Fibroblast of skin of right biceps (primary cell): Measurements from ENCODE around the gene ARHGEF7.
"Not testable (repeated sequence)": the region's sequence is repeated elsewhere in the genome, so short reads cannot be mapped to it uniquely, and the experiment has no call there.

Experiments
- DNase-seq: peaks from one replicate; pipeline ENCODE4 v3.0.0-alpha.2; 2013

Gene ARHGEF7

DNA sequence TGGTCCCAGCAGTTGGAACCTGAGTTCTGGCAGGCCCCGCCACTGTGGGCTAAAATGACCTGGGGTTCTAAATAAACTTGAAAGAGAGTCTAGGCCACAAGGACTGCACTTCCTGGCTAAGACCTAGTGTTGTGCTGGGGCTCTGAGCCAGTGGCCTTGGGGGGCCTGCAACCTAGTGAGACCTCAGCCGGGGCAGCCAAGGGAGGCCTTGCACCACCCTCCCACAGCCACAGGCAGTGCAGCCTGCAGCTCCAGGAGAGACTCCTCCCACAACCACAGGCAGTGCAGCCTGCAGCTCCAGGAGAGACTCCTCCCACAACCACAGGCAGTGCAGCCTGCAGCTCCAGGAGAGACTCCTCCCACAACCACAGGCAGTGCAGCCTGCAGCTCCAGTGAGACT is 142.8 kb downstream of the ARHGEF7 start:
- DNase-seq: not testable (repeated sequence)

DNA sequence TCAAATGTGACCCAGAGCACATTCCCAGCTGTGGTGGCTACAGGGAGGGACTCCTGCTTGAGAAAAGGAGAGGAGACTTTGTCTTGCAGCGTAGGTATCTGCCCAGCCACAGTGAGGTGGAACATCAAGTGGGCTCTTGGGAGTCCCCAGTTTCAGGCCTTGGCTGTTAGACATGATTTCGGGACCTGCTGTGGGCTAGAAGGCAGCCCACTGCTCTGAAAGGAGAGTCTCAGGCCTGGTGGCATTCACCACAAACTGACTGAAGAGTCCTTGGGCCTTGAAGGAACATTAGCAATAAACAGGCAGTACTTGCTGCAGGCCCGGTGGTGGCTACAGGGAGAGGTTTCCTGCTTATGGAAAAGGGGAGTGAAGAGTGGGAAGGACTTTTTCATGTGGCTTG is 143.5 kb downstream of the ARHGEF7 start:
- no peak for DNase-seq

DNA sequence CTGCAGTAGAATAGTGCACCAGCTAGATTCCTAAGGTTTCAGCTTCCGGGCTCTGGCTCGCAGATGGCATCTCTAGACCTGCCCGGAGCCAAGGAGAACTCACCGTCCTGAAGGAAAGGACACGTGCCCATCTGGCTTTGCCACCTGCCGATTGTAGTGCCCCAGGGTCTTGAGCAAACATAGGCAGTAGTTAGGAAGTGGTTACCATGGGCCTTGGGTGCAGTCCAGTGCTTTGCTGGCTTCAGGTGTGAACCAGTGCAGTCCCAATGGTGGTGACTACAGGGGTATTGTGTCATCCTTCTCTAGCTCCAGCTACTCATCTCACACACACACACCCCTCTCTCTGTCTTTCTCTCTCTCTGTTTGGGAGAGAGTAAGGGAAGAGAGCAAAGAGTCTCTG is 143.9 kb downstream of the ARHGEF7 start:
- no peak for DNase-seq

DNA sequence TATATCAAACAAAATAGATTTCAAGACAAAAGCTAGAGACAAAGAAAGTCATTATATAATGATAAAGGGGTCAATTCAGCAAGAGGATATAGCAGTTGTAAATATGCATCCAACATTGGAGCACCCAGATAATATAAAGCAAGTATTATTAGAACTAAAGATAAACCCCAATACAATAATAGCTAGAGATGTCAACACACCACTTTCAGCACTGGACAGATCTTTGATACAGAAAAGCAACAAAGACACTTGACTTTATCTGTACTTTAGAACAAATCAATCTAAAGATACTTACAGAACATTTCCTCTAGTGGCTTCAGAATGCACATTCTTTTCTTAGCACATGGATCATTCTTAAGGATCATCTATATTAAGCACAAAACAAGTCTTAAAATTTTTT is 146.2 kb downstream of the ARHGEF7 start:
- no peak for DNase-seq

DNA sequence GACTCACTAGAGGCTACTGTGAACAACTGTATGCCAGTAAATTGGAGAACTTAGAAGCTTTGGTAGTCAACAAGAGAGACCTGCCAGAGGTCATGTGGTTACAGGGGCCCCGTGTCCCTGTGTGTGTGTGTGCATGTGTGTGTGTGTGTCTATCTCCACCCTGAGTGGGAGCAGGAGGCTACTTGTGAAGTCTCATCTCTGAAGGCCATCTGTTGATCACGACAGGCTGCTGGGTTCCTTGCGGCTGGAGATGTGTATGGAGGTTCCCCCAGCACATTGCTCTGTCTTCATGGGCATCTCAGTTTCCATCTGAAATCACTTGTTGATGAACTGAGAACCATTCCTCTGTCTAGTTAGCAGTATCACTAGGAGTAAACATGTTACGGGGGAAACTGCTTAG is 147.2 kb downstream of the ARHGEF7 start:
- DNase-seq: no peak

DNA sequence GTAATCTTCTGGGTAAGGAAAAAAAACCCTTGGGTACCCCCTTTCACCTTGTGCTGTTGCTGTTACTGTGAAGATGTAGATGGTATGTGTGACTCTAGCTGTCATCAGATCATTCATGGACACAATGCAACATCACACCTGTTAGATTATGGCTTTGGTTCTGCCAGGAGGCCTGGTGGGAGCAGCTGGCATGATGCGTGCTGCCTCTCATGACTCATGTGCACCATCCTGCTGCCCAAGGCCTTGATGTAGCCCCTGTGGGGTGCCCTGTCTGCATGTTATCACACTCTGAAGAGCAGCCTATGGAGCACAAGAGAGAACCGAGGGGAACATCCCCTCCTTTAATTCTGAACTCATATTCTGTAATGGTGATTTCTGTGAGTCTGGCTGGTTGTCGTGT is 147.6 kb downstream of the ARHGEF7 start:
- no peak for DNase-seq

DNA sequence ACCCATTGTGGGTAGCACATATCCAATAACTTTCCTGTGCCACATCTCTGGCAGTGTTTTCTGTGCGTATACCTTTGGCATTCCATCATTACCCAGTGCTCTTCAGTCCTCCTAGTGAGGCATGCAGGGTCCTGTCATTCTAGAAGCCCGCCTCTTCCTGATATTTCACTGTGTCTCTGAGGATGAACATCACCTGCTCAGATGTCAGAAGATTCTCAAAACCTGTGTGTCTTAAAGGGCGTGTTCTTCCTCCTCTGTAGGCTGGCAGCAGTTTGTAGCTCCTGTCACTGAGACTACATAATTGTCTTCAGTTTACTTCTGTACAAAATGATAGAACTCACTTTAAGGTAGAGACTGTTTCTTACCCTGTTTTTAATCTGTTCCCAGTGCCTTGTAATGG is 148.5 kb downstream of the ARHGEF7 start:
- no peak for DNase-seq

DNA sequence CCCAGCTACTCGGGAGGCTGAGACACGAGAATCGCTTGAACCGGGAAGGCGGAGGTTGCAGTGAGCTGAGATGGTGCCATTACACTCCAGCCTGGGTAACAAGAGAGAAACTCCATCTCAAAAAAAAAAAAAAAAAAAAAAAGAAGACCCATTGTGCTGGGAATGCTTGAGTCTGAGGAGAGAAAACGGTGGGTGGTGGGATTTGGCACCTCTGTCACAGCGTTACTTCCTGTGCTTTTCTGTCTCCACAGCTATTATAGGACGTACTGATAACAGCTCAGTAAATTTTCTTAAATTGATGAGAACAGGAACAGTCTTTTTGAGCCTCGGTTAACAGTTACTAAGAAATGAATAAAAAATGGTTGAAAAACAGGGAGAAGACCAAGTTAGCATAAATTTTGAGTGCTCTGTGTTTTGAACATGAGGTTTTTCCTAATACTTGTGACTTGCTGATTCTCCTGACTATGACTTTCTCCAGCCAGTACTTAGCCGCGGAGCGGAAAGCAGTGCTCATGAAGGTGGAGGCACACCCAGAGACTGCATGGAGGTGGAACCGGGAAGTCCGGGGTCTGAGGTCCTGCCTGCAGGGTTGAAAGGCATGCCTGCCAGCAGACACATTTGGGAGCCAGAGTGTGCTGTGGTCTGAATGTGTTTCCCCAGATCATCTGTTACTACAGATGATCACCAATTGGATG is 150.0 kb downstream of the ARHGEF7 start:
- DNase-seq: no peak

DNA sequence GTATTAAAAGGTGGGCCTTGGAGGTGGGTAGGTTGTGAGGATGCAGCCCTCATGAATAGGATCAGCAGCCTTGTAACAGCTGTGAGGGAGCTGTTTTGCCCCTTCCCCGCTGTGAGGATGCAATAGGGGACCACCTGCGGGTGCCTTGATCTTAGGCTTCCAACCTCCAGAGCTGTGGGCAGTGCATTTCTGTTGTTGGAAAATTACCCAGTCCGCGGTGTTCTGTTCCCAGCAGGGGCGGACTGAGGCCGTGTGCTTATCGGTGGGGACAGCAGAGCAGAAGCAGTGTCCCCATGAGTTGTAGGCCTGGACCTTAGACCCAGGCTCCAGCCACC is 150.6 kb downstream of the ARHGEF7 start:
- DNase-seq: no peak

DNA sequence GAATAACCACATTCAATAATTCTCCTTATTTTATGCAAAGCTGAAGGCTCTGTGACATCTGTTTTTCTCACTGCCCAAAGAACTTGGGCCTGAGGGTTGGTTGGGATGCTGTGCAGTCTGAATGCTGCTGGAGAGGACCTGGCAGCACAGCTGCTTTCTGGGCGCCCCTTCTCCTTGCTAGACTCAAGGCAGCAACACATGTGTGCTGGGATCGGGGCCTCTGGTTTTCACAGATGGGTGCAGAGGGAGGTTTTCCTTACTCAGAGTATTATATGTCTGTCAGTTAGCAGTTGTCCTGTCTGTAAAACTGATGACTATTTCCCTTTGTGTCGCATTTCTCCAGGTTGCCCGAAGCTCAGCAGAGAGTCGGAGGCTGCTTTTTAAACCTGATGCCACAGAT is 152.1 kb downstream of the ARHGEF7 start:
- no peak for DNase-seq

DNA sequence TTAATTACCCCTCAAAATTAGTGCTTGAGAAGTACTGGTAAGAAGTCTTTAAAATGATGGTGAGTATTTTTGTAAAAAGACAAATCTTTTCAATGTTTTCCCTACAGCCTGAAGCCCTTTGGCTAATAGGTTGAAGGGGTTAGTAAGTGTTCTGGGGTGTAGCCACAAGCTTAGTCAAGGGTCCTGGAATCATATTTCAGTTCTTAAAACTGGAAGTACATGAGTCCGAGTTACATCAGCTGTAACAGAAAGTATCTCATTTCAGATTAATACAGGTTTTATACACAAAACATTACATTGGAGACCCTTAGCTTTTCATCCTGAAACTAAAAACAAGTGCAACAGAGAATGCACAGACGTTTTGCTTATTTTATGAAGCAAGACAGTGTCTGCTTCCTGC is 152.7 kb downstream of the ARHGEF7 start:
- DNase-seq: peak; percentile 8

DNA sequence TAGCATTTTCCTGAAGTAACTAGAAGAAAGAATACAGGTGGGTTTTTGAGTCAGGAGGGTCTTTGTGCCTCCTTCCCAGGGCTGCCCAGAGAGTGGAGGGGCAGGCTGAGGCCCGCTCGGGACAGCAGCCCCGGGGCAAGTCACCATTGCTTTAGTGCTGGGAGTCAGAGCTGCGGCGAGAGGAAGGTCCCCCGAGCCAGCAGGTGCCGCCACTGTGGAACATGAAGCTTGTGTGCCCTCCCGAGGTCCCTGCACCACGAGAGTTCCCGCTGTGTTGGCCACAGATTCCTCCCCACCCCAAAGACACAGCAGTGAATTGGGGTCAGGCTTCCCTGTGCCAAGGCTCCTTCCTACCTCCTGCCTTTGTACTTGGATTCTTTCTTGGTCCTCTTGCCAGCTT is 154.4 kb downstream of the ARHGEF7 start:
- DNase-seq: no peak

DNA sequence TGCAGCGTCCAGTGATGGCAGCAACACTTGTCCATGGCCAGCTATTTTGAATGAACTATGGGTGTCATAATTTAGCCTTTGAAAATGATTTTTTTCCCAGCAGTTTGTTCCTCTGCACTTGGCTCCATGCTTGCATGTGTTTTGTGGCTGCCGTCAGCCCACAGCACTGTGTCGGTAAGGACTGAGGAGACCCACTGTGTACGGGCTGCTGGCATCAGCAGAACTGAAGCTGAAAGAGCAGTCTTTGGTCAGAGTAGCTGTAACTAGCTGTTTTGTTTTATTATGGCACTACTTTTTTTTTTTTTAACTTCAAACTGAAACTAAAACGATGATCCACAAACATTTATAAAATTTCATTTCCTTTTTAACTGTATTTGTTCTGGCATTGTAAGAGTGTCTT is 155.0 kb downstream of the ARHGEF7 start:
- no peak for DNase-seq

DNA sequence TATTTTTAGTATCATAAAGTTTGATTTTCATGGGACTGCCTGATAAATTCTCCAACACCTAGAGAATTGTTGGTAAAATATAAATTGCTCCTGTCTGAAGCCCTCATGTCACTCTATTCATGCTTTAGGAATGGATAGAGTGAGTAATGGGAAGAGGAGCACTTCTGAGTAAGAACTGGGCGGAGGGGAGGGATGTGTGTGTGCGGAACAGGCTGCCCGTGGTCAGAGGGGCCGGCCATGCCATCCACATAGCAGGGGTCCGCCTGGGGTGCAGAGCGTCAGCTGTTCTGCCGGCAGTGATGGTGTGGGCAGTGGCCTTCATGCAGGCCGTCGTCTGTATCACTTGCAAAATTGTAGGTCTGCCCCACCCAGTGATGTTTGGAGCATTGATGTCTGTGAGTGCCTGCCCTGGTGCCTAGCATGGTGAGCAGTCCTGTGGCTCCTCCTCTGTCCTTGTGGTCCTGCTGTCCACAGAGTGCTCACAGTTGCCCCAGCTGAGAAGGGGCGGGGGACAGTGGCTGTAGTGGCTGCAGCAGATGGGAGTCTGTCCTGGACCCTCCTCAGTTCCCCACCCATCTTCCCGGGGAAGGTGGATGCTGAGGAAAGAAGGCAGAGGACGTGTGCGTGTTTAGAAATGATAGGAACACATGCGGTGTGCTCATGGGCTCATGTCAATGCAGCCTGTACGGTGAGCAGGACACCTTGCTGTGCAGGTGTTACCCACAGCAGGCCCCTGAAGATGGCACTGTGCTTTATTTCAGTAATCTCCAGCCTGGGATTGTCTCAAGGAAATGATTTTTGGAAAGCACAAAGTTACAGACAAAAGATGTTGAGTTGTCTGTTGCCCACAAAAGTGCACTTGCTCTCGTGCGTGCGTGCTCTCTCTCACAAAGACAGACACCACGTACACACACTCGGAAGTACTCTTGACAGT is 155.9 kb downstream of the ARHGEF7 start:
- DNase-seq: peak; percentile 36

DNA sequence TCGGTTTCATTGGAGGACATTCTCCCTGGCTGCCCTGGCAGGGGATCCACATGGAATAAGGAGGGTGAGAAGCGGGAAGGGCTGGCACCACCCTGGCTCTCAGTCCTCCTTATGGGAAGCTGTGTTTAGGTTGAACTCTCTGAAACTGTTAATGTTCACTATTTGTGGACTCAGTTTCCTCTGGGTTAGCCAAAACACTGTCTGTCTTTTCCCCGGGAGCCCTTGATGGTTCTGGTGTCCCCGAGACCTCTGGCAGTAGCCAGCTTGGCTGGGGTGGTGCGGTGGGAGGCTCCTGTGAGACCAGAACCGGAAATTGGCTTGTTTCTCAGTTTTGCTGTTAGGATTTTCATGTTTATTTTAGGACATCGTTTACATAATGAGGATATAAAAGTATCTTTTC is 157.0 kb downstream of the ARHGEF7 start:
- DNase-seq: no peak

DNA sequence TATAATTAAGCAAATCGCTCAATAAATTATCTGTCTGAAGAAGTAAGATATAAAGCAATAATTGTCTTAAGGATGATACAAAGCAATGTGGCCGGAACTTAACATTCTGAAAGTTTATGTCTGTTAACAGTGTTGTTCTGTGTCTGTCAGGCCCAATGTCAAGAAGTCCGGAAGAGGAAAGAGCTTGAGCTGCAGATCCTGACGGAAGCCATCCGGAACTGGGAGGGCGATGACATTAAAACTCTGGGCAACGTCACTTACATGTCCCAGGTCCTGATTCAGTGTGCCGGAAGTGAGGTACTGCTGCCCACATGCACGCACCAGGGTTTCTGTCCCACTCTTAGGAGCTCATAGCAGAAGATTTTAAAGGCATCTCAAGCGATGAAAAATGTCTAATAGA is 160.3 kb downstream of the ARHGEF7 start:
- no peak for DNase-seq

DNA sequence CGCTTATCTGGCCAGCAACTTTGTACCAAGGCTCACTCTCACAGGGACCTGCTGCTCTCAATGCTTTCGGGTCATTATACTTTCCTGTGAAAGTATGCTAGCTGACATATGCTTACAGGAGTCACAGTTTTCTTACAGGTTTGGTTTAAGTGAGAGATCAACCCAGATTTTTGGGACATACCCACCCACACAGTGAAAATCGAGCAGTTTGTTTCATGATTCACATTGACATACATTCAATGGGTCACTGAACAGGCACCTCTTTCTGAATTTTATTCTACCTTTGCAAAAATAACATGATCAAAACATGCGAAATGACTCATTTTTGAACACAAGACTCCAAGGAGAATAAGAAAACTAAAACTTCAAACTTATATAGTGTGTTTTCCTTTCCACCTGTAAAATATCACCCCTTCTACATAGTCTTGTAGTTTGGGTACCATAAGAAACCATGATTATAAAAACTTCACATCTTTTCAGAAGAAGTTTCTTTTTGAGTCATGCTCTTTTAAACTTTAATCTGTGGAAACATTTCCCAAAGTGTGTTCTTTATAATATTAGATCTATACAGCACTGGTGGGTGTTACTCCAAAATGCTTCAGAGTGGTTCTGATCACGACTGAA is 161.0 kb downstream of the ARHGEF7 start:
- DNase-seq: no peak

DNA sequence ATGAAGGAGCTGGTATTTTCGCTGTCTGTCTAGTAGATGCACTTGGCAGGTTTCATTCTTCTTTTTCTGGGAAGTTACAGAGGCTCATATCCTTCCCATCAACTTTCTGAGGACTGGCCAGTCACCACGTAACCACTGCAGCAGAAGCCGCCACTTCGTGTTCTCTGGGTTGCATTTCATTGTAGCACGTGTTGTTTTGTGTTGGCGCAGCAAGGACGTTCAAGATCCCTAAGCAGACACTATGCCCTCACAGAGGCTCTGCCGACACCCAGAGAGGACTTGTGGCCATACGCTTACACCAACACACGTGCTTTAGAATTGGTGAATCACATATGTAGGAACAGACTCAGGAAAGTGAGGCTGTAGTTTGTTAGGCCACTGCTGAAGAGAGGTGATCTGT is 163.1 kb downstream of the ARHGEF7 start:
- DNase-seq: no peak

DNA sequence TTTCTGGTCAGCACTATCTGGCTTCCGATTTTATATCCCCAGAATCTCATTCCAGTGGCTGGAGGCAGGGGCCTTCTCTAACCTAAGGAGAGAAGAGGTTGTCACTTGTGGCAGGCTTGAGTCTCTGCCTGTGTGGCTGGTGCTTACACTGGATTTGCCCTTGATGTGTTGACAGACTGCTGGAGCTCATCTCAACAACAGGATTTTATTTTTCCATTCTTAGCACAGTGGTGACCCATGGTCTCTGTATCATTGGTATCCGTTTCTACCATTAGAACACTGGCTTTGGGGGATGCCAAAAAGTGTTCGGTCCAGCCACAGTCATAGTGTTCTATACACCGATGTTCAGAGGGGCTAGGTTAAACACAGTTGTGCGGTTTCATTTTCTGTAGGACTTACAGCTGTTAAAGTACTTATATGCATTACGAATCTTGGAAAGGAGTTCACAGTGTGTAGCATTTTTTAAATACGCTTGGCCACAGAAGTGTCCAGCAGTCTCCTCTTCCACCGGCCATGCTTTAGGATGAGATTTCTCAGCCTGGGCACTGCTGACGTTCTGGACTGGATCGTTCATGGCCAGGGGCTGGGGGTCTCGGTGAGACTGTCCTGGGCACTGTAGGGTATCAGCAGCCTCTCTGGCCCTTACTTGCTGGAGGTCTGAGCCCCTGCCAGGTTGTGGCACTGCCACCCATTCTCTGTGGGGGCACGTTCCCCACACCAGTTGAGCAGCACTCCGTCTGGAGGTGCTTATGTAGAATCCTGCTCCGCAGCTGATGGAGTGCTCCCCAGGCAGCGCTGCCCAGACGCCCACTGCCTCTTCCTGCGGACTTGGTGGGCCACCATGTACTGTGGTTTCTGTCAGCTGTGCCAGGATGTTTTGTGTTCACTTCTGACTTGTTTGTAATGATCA is 163.9 kb downstream of the ARHGEF7 start:
- no peak for DNase-seq

DNA sequence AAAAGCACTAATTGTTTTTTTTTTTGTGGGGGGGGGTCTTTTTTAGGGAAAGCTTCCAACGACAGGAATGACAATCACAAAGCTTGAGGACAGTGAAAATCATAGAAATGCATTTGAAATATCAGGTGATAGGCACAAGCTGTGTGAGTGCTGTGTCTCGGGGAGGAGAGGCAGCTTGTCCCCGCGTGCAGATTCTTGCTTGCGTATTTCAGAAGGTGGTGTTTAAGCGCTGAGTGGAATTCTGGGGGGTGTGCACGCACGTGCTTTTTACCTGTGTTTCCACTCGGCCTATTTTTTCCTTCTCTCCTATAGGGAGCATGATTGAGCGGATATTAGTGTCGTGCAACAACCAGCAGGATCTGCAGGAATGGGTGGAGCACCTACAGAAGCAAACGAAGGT is 165.1 kb downstream of the ARHGEF7 start:
- no peak for DNase-seq

DNA sequence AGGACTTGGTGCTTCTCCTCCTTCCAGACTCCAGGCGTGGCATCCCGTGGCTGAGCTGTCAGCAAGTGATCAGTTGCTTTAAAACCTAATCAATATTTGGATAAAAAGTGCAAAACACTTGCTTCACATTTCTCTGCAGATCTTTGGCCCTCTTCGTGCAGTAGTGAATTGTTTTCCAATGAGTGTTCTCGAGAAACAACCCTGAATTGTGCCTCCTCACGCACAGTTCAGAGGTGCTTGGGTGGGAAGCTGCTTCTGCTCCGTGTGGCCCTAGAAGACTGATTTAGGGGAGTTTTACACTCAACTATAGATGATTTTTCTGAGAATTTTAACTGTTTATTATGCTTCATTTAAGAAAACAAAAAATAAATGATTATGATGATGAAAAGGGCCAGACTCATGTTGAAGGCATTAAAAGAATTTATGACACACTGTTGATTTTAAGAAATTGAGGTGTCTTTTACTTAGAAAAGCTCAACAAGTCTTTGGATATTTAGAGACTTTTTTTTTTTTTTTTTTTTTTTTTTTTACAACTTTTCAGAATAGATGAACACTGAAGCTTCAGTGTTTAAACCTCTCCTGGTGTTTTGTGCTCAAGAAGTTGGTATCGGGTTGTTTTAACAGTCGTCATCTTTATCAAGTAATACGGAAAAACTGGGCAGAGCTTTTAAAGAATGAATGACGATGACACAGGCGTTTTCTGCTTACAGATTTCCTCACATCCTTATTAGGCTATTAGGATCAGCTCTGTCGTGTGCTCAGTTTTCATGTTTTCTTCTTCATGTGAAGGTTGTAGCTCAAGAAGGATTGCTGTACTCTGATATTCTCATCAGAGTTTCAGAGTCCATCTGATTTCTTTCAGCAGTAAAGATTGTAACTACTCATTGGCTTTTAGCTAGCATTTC is 165.8 kb downstream of the ARHGEF7 start:
- DNase-seq: peak; percentile 42

DNA sequence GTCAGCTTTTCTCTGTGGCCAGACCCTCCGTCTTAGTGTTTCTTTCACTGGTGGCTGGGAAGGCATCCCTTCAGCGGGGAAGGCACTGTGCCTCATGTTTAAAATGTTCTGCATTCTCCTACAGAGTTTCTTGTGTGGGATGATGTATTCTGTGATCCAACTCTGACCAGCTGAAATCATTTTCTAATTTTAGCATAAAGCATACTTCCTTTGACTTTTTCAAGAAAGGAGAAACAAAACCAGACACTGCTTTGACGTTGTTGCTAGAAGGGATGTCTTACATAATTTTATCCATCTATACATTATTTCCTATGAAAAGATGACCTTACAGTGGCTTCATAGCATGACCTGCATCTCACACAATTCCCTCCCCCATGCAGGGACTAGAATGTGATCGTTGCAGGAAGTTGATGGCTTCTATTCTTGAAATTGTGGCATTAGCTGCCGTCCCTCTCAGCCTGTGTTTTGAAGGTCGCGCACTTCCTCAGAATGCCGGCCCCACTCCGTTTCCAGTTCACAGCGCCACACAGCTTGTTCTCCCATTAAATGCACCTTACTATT is 166.7 kb downstream of the ARHGEF7 start:
- peak; percentile 53 for DNase-seq
